ENCODE measurements around the gene IL24.
A peak's percentile ranks its signal among the peaks of the same experiment; 100 is the strongest.
"Not testable (repeated sequence)": the region's sequence is repeated elsewhere in the genome, so short reads cannot be mapped to it uniquely, and the experiment has no call there.

Gene IL24, protein sequence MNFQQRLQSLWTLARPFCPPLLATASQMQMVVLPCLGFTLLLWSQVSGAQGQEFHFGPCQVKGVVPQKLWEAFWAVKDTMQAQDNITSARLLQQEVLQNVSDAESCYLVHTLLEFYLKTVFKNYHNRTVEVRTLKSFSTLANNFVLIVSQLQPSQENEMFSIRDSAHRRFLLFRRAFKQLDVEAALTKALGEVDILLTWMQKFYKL

GRCh38 chr1:206897175-206897574, at the start of gene IL24:
Gene IL24, plus strand, starts transcription at chr1:206897443. Its CDS starts 390 bp downstream, at chr1:206897833.
- H3K27me3 Mint-ChIP-seq, result no peaks in the 10 kb centered on the region
- peak; percentile 68 for DNase-seq
- H3K4me1 Mint-ChIP-seq (ENCODE audit: low read depth), result peaks cover 87% of the 10 kb centered on the region
- no peaks in the 10 kb centered on the region for H3K9me3 Mint-ChIP-seq
- H3K4me3 Mint-ChIP-seq, result peak within 1 kb of the TSS; percentile 73
- H3K27ac Mint-ChIP-seq, result peak within 1 kb of the TSS; percentile 92
- H3K36me3 Mint-ChIP-seq (ENCODE audit: low read depth), result peaks cover 24% of the 10 kb centered on the region

GRCh38 chr1:206847946-206848345, 49.3 kb upstream of the IL24 start:
- no peak overlapping the region for H3K27ac Mint-ChIP-seq
- no peaks in the 10 kb centered on the region for H3K4me1 Mint-ChIP-seq (ENCODE audit: low read depth)
- peaks cover 3% of the 10 kb centered on the region for H3K27me3 Mint-ChIP-seq
- no peaks in the 10 kb centered on the region for H3K36me3 Mint-ChIP-seq (ENCODE audit: low read depth)
- no peaks in the 10 kb centered on the region for H3K9me3 Mint-ChIP-seq
- no peak overlapping the region for H3K4me3 Mint-ChIP-seq
- DNase-seq, result no peak

GRCh38 chr1:206850401-206850800, 46.8 kb upstream of the IL24 start:
- Mint-ChIP-seq H3K4me3 (no peak overlapping the region), H3K27me3 (peaks cover 3% of the 10 kb centered on the region), H3K4me1 (ENCODE audit: low read depth) (no peaks in the 10 kb centered on the region), H3K36me3 (ENCODE audit: low read depth) (no peaks in the 10 kb centered on the region), H3K27ac (no peak overlapping the region), H3K9me3 (no peaks in the 10 kb centered on the region)
- DNase-seq, result no peak

DNA sequence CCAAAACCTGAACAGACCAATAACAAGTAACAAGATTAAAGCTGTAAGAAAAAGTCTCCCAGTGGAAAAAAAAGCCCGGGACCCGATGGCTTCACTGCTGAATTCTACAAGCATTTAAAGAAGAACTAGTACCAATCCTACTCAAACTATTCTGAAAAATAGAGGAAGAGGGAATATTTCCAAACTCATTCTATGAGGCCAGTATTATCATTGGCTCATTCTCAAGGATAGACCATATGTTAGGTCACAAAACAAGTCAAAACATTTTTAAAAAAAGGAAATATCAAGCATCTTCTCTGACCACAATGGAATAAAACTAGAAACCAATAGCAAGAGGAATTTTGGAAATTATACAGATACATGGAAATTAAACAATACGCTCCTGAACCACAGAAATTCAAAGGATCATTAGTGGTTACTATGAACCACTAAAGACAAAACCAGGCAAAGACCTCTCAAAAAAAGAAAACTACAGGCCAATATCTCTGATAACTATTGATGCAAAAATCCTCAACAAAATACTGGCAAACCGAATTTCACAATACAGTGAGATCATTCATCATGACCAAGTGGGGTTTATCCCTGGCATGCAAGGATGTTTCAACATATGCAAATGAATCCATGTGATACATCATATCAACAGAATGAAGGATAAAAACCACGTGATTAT, 45.8 kb upstream of the IL24 start:
- peaks cover 3% of the 10 kb centered on the region for H3K27me3 Mint-ChIP-seq
- no peaks in the 10 kb centered on the region for H3K9me3 Mint-ChIP-seq
- H3K36me3 Mint-ChIP-seq (ENCODE audit: low read depth), result no peaks in the 10 kb centered on the region
- no peak for DNase-seq
- no peak overlapping the region for H3K4me3 Mint-ChIP-seq
- H3K27ac Mint-ChIP-seq, result no peak overlapping the region
- peaks cover 3% of the 10 kb centered on the region for H3K4me1 Mint-ChIP-seq (ENCODE audit: low read depth)

DNA sequence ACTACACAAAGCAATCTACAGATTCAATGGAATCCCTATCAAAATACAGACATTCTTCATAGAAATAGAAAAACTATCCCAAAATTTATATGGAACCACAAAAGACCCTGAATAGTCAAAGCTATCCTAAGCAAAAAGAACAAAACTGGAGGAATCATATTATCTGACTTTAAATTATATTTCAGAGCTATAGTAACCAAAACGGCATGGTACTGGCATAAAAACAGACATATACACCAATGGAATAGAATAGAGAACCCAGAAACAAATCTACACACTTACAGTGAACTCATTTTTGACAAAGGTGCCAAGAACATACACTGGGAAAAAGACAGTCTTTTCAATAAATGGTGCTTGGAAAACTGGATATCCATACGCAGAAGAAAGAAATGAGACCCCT, 44.6 kb upstream of the IL24 start:
- H3K4me1 Mint-ChIP-seq (ENCODE audit: low read depth), result peaks cover 11% of the 10 kb centered on the region
- not testable (repeated sequence) for H3K27ac Mint-ChIP-seq; H3K9me3 Mint-ChIP-seq; DNase-seq; H3K4me3 Mint-ChIP-seq; H3K27me3 Mint-ChIP-seq; H3K36me3 Mint-ChIP-seq (ENCODE audit: low read depth)

GRCh38 chr1:206853696-206854095, 43.5 kb upstream of the IL24 start:
- DNase-seq; H3K27me3 Mint-ChIP-seq; H3K36me3 Mint-ChIP-seq (ENCODE audit: low read depth); H3K9me3 Mint-ChIP-seq; H3K27ac Mint-ChIP-seq; H3K4me3 Mint-ChIP-seq: not testable (repeated sequence)
- H3K4me1 Mint-ChIP-seq (ENCODE audit: low read depth), result peaks cover 14% of the 10 kb centered on the region

DNA sequence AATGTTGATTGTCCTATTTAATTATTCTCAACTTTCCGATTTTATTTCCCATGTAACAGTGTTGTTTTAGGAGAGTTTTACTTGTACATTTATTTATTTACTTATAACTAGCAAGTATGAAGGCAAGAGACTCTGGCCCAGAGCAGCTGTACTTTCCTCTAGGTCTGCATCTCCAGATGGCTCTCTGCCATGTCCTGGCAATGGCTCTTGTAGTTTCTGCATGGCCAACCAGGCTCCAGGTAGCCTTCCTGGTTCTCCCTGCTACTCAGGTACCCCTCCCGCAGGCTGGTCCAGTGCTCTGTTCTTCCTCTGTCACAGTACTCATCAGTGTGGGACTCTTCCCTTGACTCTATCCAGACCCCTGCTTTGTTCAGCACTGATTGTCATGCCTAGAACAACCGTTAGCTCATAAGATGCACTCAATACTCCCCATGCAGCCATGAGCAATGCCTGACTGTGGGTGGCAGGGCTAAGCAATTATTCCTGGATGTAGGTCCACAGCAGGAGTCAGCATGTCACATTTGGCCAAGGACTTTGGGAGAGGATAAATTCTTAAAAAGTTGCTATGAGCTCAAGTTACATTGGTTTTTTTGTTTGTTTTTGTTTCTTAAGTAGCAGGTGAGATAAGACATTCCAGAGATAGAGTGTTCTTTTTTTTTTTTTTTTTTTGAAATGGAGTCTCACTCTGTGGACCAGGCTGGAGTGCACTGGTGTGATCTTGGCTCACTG, 42.7 kb upstream of the IL24 start:
- DNase-seq, result no peak
- Mint-ChIP-seq H3K9me3 (no peaks in the 10 kb centered on the region), H3K27me3 (peaks cover 3% of the 10 kb centered on the region), H3K27ac (no peak overlapping the region), H3K4me1 (ENCODE audit: low read depth) (peaks cover 19% of the 10 kb centered on the region), H3K36me3 (ENCODE audit: low read depth) (no peaks in the 10 kb centered on the region), H3K4me3 (no peak overlapping the region)

- H3K27ac Mint-ChIP-seq, result no peak overlapping the region
- peaks cover 3% of the 10 kb centered on the region for H3K27me3 Mint-ChIP-seq
- no peaks in the 10 kb centered on the region for H3K9me3 Mint-ChIP-seq
- H3K4me3 Mint-ChIP-seq, result no peak overlapping the region
- H3K4me1 Mint-ChIP-seq (ENCODE audit: low read depth), result peaks cover 21% of the 10 kb centered on the region
- H3K36me3 Mint-ChIP-seq (ENCODE audit: low read depth), result no peaks in the 10 kb centered on the region
- DNase-seq, result no peak
Measured at GRCh38 chr1:206855859-206856258, 41.4 kb upstream of the IL24 start.

- no peak overlapping the region for H3K4me3 Mint-ChIP-seq
- peaks cover 21% of the 10 kb centered on the region for H3K4me1 Mint-ChIP-seq (ENCODE audit: low read depth)
- peak overlapping the region; percentile 18 for H3K27ac Mint-ChIP-seq
Measured at GRCh38 chr1:206856674-206857464, 40.4 kb upstream of the IL24 start.

DNA sequence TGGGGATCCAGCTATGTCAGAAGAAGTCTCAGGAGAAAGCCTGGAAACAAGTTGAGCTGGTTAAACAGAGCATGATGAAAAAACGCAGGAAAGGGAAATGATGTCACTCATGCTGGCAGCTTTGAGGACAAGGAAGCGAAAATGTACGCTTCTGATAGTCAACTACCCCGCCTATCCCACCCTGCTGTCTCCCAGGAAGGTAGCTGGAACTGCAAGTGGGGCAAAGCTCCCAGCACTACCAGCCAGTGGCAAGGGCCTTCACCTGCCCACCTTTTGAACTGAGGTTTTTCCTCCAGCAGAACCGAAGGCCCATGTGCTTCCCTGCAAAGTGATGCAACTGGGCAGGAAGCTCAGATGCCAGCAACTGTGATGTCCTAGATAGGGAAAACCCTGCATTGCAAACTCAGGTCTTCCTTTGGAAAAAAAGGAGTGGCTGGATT, 38.1 kb upstream of the IL24 start:
- H3K27ac Mint-ChIP-seq, result peak overlapping the region; percentile 72
- H3K27me3 Mint-ChIP-seq, result peaks cover 7% of the 10 kb centered on the region
- no peak overlapping the region for H3K4me3 Mint-ChIP-seq
- DNase-seq, result peak; percentile 54
- no peaks in the 10 kb centered on the region for H3K36me3 Mint-ChIP-seq (ENCODE audit: low read depth)
- peaks cover 21% of the 10 kb centered on the region for H3K4me1 Mint-ChIP-seq (ENCODE audit: low read depth)
- H3K9me3 Mint-ChIP-seq, result no peaks in the 10 kb centered on the region

More at GRCh38 chr1:206856674-206857464, 40.4 kb upstream of the IL24 start:
- Mint-ChIP-seq H3K27me3 (no peaks in the 10 kb centered on the region), H3K36me3 (ENCODE audit: low read depth) (no peaks in the 10 kb centered on the region), H3K9me3 (no peaks in the 10 kb centered on the region)
- DNase-seq, result no peak

DNA sequence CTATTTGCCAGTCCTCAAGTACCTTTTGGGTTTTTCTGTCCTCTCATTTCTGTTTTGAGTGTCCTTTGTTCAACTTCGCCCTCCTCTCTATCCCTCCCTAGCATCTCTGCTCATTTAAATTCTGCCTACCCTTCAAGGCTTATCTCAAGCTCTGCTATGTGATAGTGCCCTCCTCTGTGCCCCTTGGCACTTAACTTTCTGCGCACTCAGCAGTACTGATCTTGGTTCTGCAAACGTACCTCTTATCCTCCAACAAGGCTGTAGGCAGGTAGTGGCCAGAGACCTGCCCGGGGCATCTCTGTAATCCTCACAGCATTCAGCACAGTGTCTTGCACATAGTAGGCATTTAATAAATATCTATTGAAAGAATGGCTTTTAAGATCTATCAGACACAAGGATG, 37.1 kb upstream of the IL24 start:
- H3K4me1 Mint-ChIP-seq (ENCODE audit: low read depth), result peaks cover 25% of the 10 kb centered on the region
- no peaks in the 10 kb centered on the region for H3K36me3 Mint-ChIP-seq (ENCODE audit: low read depth)
- H3K27ac Mint-ChIP-seq, result no peak overlapping the region
- no peaks in the 10 kb centered on the region for H3K9me3 Mint-ChIP-seq
- H3K27me3 Mint-ChIP-seq, result peaks cover 7% of the 10 kb centered on the region
- no peak overlapping the region for H3K4me3 Mint-ChIP-seq
- no peak for DNase-seq

GRCh38 chr1:206863266-206863665, 34.0 kb upstream of the IL24 start:
- Mint-ChIP-seq H3K36me3 (ENCODE audit: low read depth) (no peaks in the 10 kb centered on the region), H3K4me3 (no peak overlapping the region), H3K27me3 (peaks cover 7% of the 10 kb centered on the region), H3K27ac (no peak overlapping the region), H3K4me1 (ENCODE audit: low read depth) (peaks cover 31% of the 10 kb centered on the region), H3K9me3 (no peaks in the 10 kb centered on the region)
- DNase-seq, result no peak

DNA sequence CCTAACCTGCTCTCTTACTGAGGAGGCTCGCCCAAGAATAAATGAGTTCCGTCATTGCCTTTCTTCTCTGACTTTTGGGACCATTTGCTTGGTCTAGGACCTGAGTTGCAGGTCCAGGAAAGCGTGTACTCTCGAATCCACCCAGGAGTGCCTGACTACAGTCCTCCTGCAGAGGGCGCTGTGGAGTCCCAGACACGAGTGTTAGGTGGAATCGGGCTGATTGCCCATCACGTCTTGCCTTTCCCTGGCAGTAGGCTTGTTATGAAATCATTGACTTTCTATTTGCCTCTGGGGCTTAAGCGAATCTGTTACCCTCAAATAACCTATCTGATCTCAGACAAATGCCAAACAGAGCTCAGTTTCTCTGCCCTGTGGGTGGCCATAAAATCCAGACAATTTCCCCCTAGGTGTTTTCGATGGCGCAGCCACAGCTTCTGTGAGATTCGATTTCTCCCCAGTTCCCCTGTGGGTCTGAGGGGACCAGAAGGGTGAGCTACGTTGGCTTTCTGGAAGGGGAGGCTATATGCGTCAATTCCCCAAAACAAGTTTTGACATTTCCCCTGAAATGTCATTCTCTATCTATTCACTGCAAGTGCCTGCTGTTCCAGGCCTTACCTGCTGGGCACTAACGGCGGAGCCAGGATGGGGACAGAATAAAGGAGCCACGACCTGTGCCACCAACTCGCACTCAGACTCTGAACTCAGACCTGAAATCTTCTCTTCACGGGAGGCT, 32.1 kb upstream of the IL24 start, which contains the start of gene IL20:
Gene IL20 (plus strand): TSS at position 685 of the 733 bp plus-strand sequence. CDS start 230 bp downstream, outside the sequence.
- Mint-ChIP-seq H3K4me3 (no peak within 1 kb of the TSS), H3K9me3 (no peaks in the 10 kb centered on the region), H3K4me1 (ENCODE audit: low read depth) (peaks cover 23% of the 10 kb centered on the region), H3K27me3 (peaks cover 7% of the 10 kb centered on the region), H3K36me3 (ENCODE audit: low read depth) (no peaks in the 10 kb centered on the region), H3K27ac (no peak within 1 kb of the TSS)
- DNase-seq, result peak; percentile 89

DNA sequence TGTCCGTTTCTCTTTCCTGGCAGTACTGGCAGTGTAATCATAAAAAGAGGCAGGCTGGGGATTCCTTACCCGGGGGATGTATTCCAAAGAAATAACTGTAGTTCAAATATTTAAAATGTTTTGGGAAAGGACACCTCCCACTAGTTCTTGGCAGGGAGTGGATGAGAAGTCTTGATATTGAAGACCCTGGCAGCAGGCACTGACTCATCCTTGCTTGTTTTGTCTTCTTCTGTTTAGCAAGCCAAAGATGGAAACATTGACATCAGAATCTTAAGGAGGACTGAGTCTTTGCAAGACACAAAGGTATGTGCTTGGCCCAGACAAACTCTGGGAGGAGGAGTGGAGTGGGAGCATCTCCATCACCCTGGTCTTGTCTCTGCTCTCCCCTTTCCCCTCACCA, 31.2 kb upstream of the IL24 start:
- no peak overlapping the region for H3K4me3 Mint-ChIP-seq
- no peaks in the 10 kb centered on the region for H3K36me3 Mint-ChIP-seq (ENCODE audit: low read depth)
- no peak for DNase-seq
- H3K27me3 Mint-ChIP-seq, result peaks cover 7% of the 10 kb centered on the region
- no peak overlapping the region for H3K27ac Mint-ChIP-seq
- peaks cover 23% of the 10 kb centered on the region for H3K4me1 Mint-ChIP-seq (ENCODE audit: low read depth)
- no peaks in the 10 kb centered on the region for H3K9me3 Mint-ChIP-seq
